Myometrial cell (primary cell): ENCODE data around the gene FBXO22. TPM values are rescaled to one million over a fixed set of nuclear protein-coding genes. Genes with fewer than 3 reads are reported as not detected.

ENCODE experiments used
- total RNA-seq: library from RNA; depleted of rRNA; stranded (reverse); fragments of >200 nt; gene quantifications from 2 replicates; pipeline ENCODE4 v1.2.3, GENCODE V29; 2015

FBXO22 gene
- 47.0 and 53.5 TPM in 2 replicates for total RNA-seq

GRCh38 chr15:75903331-75904239 is at the start of gene FBXO22:
Gene FBXO22, plus strand, starts transcription at chr15:75903878. Its CDS starts 86 bp downstream, at chr15:75903964.

Other genes with a start within 250 kb of the FBXO22 start
- 138 and 143 TPM in 2 replicates for gene CSPG4, start 191.0 kb upstream of the FBXO22 start, total RNA-seq
- 34.9 and 37.7 TPM in 2 replicates for gene UBE2Q2, start 60.4 kb upstream of the FBXO22 start, total RNA-seq
- gene NRG4, start 108.5 kb downstream of the FBXO22 start, total RNA-seq: not detected in 2 replicates
- gene TMEM266, start 156.1 kb downstream of the FBXO22 start, total RNA-seq: 0.53 TPM in 1 of 2 replicates, not detected in the other